Activated B cell treated with CpG ODN at 0.5 μM for 24 hours (primary cell): Measurements from ENCODE around the gene HAND1. TPM values are rescaled to one million over a fixed set of nuclear protein-coding genes. Genes with fewer than 3 reads are reported as not detected.

Experiments
- ATAC-seq: fragments of 200-7000 bp; cut with Tn5 transposase; one replicate; pipeline ENCODE4 v1.10.0; 2021; ENCODE audit warnings: low read depth, mild to moderate bottlenecking, moderate library complexity
- CTCF ChIA-PET: fragments of 350-600 bp; sonication (Branson Sonifier 250); formaldehyde crosslinking; loops from one replicate; lab custom pipeline; 2021; ENCODE audit warnings: antibody characterized with exemption; lab: Charles Lee
- POLR2A ChIA-PET: fragments of 350-600 bp; sonication (Branson Sonifier 250); formaldehyde crosslinking; loops from one replicate; lab custom pipeline; 2021; ENCODE audit warnings: antibody characterized with exemption; lab: Charles Lee
- DNase-seq: peaks from one replicate; pipeline ENCODE4 v3.0.0; 2022
- H3K27ac Mint-ChIP-seq: one replicate; pipeline ENCODE4 v1.8.0; 2020; ENCODE audit warnings: mixed read lengths
- H3K27me3 Mint-ChIP-seq: one replicate; pipeline ENCODE4 v1.8.0; 2021; ENCODE audit warnings: mixed read lengths
- H3K36me3 Mint-ChIP-seq: one replicate; pipeline ENCODE4 v1.8.0; 2021; ENCODE audit warnings: low read depth, mixed read lengths
- H3K4me1 Mint-ChIP-seq: one replicate; pipeline ENCODE4 v1.8.0; 2021; ENCODE audit warnings: mixed read lengths
- H3K4me3 Mint-ChIP-seq: one replicate; pipeline ENCODE4 v1.8.0; 2020; ENCODE audit warnings: mild to moderate bottlenecking, mixed read lengths
- H3K9me3 Mint-ChIP-seq: one replicate; pipeline ENCODE4 v1.8.0; 2020; ENCODE audit warnings: mixed read lengths
- CTCF ChIP-seq: fragments of 200-600 bp; IDR thresholded peaks from one replicate; pipeline ENCODE4 v1.8.0; 2022; ENCODE audit warnings: antibody characterized with exemption, mild to moderate bottlenecking
- intact Hi-C: fragments of 100-400 bp; cut with micrococcal nuclease; formaldehyde crosslinking; loops from one replicate; pipeline ENCODE4 v1.15.1; 2024
- total RNA-seq: library from RNA; stranded (reverse); gene quantifications from 2 replicates; pipeline ENCODE4 v1.2.3, GENCODE V29; 2022

Gene HAND1
- not detected in 2 replicates for total RNA-seq

- TF ChIP-seq CTCF, result no peak
- peaks cover 59% of the 10 kb centered on the region for H3K4me1 Mint-ChIP-seq
- CTCF ChIA-PET, result no interaction called here
- no peak for ATAC-seq
- peaks cover 79% of the 10 kb centered on the region for H3K27me3 Mint-ChIP-seq
- no peak within 1 kb of the TSS for H3K27ac Mint-ChIP-seq
- intact Hi-C loops, result no loop called here
- peak within 1 kb of the TSS; percentile 72 for H3K4me3 Mint-ChIP-seq
- no peaks in the 10 kb centered on the region for H3K9me3 Mint-ChIP-seq
- POLR2A ChIA-PET, result no interaction called here
- no peak for DNase-seq
- H3K36me3 Mint-ChIP-seq, result no peaks in the 10 kb centered on the region
These were observed at the start of gene HAND1 for GRCh38 chr5:154478224-154478565. TSS of gene HAND1 (minus strand) at chr5:154478227. CDS start at chr5:154478008, 219 bp downstream.

- no peaks in the 10 kb centered on the region for H3K9me3 Mint-ChIP-seq
- H3K4me1 Mint-ChIP-seq, result no peaks in the 10 kb centered on the region
- ChIA-PET CTCF (no interaction called here), POLR2A (no interaction called here)
- no peak for ATAC-seq
- H3K27ac Mint-ChIP-seq, result no peak overlapping the region
- intact Hi-C loops, result no loop called here
- H3K4me3 Mint-ChIP-seq, result no peak overlapping the region
- no peak for TF ChIP-seq CTCF
- no peak for DNase-seq
- peaks cover 28% of the 10 kb centered on the region for H3K27me3 Mint-ChIP-seq
- no peaks in the 10 kb centered on the region for H3K36me3 Mint-ChIP-seq
These were observed 48.5 kb upstream of the HAND1 start for GRCh38 chr5:154526231-154527226.

- POLR2A ChIA-PET, result no interaction called here
- peaks cover 42% of the 10 kb centered on the region for H3K27me3 Mint-ChIP-seq
These were observed 46.8 kb upstream of the HAND1 start for GRCh38 chr5:154524859-154525258.

GRCh38 chr5:154524181-154524580, 46.2 kb upstream of the HAND1 start:
- DNase-seq (no peak), ATAC-seq (no peak)
- intact Hi-C loops, result no loop called here
- no peak overlapping the region for H3K27ac Mint-ChIP-seq
- TF ChIP-seq CTCF, result no peak
- no peaks in the 10 kb centered on the region for H3K36me3 Mint-ChIP-seq
- POLR2A ChIA-PET, result no interaction called here
- CTCF ChIA-PET, result no interaction called here
- peaks cover 2% of the 10 kb centered on the region for H3K4me1 Mint-ChIP-seq
- H3K4me3 Mint-ChIP-seq, result no peak overlapping the region
- peaks cover 46% of the 10 kb centered on the region for H3K27me3 Mint-ChIP-seq
- H3K9me3 Mint-ChIP-seq, result no peaks in the 10 kb centered on the region

More at GRCh38 chr5:154524859-154525258, 46.8 kb upstream of the HAND1 start:
- TF ChIP-seq CTCF, result no peak
- Mint-ChIP-seq H3K4me1 (peaks cover 2% of the 10 kb centered on the region), H3K27ac (no peak overlapping the region), H3K36me3 (no peaks in the 10 kb centered on the region), H3K4me3 (no peak overlapping the region), H3K9me3 (no peaks in the 10 kb centered on the region)
- no peak for DNase-seq
- CTCF ChIA-PET, result no interaction called here
- intact Hi-C loops, result no loop called here
- ATAC-seq, result no peak

GRCh38 chr5:154523709-154524108, 45.7 kb upstream of the HAND1 start:
- Mint-ChIP-seq H3K27ac (no peak overlapping the region), H3K4me1 (peaks cover 2% of the 10 kb centered on the region), H3K4me3 (no peak overlapping the region), H3K27me3 (peaks cover 45% of the 10 kb centered on the region), H3K9me3 (no peaks in the 10 kb centered on the region), H3K36me3 (no peaks in the 10 kb centered on the region)
- no peak for DNase-seq
- ChIA-PET CTCF (no interaction called here), POLR2A (no interaction called here)
- no peak for ATAC-seq
- TF ChIP-seq CTCF, result no peak
- intact Hi-C loops, result no loop called here
